HG02970 (cell line): Measurements from ENCODE around the gene EYA2.
"Not testable (repeated sequence)": the region's sequence is repeated elsewhere in the genome, so short reads cannot be mapped to it uniquely, and the experiment has no call there.

Source experiments
- ATAC-seq: cut with Tn5 transposase; IDR thresholded peaks from one replicate; pipeline ENCODE4 v1.9.1; 2021; ENCODE audit warnings: mild to moderate bottlenecking, moderate library complexity, moderate number of reproducible peaks; ENCODE audit not compliant: unreplicated experiment, low FRiP score

EYA2 gene, protein sequence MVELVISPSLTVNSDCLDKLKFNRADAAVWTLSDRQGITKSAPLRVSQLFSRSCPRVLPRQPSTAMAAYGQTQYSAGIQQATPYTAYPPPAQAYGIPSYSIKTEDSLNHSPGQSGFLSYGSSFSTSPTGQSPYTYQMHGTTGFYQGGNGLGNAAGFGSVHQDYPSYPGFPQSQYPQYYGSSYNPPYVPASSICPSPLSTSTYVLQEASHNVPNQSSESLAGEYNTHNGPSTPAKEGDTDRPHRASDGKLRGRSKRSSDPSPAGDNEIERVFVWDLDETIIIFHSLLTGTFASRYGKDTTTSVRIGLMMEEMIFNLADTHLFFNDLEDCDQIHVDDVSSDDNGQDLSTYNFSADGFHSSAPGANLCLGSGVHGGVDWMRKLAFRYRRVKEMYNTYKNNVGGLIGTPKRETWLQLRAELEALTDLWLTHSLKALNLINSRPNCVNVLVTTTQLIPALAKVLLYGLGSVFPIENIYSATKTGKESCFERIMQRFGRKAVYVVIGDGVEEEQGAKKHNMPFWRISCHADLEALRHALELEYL

DNA sequence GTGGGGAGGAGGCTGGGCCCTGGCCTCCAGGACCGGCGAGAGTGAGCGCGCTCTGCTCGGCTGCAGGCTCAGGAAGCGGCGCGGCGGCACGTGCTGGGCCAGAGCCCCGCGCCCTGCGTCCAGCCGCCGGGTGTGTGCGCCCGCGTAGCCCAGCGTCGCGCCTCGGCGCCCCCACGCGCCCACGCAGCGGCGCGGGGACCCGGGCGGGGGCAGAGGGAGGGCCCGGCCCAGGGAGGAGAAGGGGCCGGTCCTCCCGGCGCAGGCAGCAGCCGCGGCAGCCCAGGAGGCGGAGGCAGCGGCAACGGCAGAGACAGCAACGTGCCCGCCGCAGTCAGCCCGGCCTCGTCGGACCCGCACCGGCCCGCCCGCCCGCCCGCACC lies at the start of gene EYA2:
EYA2 (plus strand) TSS at position 265 of the 380 bp plus-strand sequence. CDS start 95,168 bp downstream, outside the sequence.
- ATAC-seq = no peak

DNA sequence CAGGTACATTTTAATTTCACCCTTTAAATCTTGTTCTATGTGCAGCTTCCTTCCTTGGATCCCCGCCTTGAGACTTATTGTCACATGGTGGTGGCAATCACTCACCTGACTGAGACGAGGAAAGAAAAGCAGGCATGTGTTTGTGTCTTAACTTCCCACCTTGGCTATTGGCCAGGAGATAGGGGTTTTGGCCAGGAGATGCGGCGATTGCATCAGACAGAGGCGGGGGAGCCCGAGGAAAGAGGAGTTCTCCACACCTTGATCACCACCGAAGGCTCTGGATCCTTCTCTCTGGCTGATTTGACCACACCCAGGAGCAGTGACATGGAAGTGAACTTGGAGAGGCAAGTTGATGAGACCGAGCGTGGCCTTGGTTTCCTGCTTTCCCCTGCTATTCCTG lies 49.7 kb upstream of the EYA2 start:
- ATAC-seq = no peak

DNA sequence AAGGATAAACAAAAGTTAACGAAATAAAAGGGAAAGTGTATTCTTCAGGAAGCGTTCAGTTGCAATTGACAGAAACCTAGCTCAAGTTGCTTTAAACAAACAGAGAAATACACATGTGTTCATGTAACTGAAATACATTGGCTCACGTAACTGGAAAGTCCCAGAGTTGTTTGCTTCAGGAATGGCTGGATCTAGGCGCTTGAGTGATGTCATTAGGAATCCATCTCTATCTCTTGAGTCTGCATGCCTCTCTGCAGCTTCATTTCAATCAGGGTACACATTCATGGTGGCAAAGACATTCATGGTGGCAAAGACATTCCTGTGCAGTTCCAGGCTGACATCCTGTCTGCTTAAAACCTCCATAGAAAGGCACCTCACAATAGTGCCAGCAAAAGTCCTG lies 45.4 kb upstream of the EYA2 start:
- ATAC-seq = no peak

DNA sequence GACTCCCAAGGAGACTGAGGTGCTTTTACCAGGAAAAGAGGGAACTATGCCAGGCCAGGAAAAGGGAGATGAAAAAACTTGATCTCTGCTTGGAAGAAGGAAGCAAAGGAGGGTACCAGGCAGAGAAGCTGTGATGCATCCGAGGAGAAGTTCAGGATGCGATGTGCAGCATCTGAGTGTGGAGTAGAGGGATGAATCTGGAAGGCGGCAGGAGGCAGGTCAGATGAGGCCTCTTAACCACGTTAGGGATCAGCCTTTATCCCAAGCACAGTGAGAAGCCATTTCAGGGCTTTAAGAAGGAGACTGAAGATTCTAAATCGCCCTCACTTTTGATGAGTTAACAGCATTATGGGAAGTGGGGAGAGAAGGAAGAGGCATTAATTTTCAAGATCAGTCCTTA lies 44.9 kb upstream of the EYA2 start:
- ATAC-seq = no peak

DNA sequence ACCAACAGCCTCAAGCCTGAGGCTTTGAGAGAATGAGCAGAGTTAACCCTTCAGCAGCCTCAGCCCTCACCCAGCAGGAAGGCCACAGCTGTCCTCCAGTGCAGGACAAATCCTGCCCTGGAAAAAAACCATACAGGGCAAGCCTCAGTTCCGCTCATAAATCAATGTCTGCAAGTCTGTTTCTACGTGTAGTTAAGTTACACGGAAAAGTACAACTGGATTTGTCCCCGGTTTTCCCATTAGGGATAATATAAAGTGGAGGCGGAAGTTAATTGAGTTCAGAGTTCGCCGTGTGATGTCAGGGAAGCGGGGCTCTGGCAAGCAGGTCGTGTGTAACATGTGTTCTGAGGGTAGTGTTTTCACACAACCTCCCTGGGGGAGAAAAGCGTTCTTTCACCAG lies 44.2 kb upstream of the EYA2 start:
- ATAC-seq = no peak

DNA sequence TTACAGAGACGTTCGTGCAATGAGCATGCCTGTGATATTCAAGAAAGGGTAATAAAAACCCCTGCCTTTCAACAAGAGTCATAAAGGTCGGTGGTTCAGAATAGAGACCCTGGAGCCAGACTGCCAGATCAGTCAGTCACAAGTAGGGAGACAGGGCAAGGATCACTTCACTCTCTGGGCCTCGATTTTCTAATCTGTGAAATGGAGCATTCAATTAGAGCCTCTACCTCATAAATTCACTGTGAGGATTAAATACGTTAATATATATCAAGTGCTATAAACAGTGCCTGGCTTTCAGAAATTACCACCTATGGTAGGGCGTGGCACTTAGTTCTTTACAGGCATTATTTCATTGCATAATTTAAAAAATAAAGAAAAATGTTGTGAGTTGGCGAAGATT lies 43.7 kb upstream of the EYA2 start:
- no peak for ATAC-seq

DNA sequence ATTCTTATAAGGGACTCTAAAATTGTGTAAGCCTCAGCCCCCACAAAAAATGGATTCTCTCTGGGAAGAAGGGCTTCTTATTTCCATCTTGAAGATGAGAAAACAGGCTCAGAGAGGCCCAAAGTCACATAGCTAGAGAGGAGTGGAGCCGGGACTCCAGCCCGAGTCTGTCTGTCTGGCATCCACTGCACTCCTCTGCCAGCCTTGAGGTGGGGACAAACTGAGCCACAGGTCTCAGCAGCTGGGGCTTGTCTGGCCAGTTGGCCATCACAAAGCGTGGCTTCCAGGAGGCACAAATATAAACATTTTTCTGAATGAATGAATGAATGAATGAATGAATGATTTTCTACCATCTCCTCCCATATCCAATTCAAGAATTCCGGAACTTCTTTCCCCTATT lies 42.9 kb upstream of the EYA2 start:
- ATAC-seq = no peak

DNA sequence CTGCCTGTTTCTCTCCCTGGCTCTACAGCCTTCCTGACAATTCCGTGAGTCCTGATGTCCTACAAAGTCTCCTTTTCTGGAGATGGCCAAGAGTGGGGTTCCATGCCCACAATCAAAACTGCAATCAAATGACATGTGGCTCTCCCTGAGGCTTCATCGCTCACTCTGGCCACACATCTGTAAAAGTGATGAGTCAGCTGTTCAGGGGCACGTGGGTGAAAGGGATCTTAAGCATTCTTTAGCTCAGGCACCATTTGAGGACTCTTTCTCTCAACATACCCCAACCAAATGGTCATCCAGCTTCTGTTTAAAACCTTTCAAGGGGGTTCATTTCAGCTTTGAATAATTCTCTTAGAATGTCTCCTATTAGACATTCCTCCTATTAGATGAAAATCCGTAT lies 42.3 kb upstream of the EYA2 start:
- no peak for ATAC-seq

DNA sequence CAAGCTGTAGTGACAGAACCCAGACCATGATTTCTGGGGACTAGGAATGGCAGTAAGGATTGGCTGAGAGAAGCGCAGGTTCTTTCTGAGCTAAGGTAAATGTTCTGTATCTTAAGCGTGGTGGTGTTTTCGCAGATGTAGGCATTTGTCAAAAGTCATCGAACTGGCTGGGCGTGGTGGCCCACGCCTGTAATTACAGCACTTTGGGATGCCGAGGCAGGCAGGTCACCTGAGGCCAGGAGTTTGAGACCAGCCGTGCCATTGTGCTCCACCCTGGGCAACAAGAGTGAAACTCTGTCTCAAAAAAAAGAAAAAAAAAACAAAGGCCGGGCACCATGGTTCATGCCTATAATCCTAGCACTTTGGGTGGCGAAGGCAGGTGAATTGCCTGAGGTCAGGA lies 40.7 kb upstream of the EYA2 start:
- no peak for ATAC-seq

DNA sequence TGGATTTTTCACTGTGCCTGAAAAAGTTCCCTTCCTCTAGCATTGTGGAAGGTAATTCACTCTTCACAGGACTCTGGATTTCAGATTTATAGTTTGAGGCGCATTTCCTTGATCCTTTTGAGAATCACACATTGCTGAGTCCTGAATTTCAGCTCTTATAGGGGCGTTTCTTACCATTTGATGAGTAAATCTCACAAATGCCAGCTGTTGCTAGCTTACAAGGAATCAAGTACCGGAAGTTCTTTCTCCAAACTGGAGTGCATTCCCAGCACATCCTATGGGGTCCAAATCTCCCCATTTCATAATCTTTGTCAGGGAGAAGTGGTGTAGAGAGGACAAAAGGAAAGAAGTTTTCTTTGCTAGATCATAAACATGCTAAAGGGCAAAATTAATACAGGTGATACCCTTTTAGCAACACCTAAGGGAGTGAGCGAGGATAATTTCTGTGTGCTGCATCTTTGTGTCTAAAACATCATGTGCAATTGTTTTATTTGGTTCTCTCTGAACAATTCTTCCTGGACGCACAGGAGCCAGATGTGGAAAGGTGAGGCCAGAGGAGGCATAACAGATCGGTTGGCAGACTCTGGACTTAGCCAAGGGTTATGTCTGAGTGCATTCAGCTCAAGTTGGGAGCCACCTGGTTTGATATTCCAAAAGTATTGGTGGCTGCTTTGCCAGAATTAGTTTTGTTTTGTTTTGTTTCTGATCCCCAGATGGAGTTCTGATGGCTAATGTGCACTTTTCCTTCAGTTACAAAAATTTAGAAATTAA lies 37.4 kb upstream of the EYA2 start:
- no peak for ATAC-seq

DNA sequence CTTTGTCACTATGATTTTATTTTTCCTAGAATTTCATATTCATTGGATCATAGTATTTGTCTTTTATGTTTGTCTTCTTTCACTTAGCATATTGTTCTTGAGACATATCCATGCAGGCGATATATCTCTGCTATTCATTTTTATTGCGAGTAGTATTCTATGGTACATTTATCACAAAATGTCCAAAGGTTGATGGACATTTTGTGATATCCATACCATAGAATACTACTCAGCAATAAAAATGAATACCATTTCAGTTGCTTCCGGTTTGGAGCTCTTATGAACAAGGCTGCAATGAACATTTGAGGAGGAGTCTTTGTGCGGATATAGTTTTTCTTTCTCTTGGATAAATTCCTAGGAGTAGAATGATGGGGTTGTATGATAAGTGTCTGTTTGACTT lies 28.8 kb upstream of the EYA2 start:
- ATAC-seq = no peak

DNA sequence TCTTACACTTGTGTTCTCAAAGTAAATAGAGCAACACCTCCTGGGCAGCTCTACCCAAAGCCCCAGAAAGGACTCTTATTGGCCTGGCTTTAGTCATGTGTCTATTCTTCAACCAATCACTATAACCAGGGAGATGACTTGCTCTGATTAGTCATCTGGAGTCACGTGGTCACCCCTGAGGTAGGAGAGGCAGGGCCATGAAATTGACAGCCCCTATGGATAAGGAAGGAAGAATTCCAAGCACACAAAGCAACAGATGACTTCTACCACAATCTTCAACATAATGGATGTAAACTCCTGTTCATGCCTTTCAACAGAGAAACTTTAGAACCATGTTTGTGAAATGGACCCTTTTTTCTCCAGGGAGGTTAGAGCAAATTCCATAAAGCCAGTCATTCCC lies 24.6 kb upstream of the EYA2 start:
- no peak for ATAC-seq

DNA sequence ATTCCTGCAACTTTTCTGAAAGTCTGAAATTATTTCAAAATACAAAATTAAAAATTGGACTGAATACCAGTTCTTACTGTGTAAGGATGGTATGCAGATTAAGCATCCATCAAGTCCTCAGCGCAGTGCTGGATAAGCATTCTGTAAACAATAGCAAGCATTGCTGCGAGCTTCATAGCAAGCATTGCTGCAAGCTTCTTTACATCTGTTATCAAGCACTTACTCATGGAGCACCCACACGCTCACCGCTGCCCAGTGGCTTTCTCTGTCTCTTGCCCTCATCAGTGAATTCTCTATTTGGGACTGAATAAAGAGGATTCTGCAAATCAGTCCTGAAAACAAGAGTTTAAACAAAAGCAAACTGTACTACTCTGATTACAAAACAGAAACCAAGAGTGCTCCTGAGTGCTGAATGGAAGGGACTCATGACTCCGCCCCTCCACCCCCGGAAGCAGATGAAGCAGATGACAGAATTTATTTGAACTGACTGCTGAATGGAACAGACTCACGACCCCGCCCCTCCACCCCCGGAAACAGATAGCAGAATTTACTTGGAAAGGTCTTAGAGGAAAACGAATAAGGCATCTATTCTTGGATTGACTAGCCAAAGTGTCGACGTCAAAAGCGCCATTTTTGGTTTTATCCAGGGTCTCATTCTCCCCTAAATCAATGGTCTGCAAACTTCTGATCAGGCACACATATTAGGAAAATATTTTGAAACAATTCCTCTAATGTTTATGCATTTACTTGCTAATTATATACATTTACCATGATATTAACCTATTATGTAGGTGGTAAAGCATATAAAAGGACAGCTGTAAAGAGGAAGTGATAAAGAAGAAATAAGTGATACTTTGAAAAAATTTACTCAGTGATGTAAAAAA lies 22.1 kb upstream of the EYA2 start:
- no peak for ATAC-seq

DNA sequence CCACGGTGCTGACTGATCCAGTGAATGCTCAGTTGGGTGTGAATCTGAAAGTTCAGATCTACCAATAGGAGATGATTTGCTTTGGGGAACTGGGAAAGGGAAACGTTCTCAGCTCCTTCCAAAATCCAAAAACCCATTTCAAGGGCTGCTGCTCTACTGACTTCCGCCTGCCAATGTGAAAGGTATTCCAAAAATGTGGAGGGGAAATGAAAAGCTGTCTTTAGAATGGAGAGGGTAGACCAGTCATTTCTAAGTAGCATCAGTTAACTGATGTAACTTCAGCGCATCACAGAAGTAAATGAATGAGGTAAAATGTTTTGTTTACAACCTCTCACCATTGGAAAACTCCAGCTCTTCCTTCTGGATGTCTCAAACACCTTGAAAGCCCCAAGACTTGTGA lies 19.6 kb upstream of the EYA2 start:
- no peak for ATAC-seq

DNA sequence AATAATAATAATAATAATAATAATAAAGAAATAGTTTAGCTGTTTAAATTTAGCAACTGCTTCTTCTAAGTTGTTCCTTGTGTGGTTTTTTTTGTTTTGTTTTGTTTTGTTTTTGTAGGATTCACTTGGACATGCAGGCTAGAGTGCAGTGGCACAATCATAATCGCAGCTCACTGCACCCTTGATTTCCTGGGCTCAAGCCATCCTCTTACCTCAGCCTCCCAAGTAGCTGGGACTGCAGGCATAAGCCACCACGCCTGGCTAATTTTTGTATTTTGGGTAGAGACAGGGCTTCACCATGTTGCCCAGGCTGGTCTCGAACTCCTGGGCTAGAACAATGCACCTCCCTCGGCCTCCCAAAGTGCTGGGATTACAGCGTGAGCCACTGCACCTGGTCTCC lies 15.3 kb upstream of the EYA2 start:
- no peak for ATAC-seq

DNA sequence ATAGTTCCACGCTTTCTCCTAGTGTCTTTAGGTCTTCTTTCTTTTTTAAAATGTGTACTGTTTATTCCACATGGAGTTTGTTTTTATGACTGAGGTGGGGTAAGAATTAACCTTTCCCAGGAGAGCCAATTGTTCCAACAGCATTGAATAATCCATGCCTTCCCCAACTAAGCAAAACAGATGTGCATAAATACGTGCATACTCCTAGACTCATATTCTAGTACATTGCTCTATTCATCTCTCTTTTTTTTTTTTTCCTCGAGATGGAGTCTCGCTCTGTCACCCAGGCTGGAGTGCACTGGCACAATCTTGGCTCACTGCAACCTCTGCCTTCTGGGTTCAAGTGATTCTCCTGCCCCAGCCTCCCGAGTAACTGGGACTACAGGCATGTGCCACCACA lies 14.7 kb upstream of the EYA2 start:
- ATAC-seq = not testable (repeated sequence)

DNA sequence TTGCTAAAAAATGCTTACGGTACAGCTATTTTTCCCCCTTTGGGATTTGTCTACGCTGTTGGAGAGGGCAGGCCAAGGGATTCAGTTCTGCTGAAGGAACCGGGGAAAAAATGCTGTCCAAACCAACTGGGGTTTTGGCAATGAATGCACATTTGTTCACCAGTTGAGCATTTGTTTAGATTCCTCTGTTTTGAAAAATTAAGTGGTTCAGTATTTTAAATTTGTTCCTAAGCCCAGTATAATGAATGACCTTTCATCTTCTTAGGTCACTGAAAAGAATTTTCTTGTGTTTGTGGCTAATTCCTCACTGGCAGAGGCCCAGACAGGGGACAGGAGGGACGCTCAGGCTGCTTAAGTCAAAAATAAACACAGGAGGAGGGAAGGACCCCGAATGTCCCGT lies 10.8 kb upstream of the EYA2 start:
- no peak for ATAC-seq

DNA sequence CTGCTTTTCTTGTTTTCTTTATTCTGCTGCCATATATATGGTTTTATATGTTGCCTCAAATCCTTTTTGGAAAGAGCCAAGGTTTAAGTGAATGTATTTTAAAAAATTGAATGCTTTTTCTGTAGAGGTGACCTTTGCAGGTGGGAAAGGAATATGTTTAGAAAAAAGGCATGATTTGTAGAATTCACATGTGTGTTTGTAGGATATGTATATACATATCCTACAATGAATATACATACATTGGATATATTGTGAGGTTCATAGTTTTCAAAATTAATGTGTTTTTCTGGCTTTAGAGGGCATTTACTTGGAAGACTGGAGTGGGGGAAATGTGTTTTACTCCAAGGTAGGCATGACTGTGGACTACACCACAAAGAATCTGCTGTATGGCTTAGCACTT lies 4.0 kb upstream of the EYA2 start:
- ATAC-seq = no peak

DNA sequence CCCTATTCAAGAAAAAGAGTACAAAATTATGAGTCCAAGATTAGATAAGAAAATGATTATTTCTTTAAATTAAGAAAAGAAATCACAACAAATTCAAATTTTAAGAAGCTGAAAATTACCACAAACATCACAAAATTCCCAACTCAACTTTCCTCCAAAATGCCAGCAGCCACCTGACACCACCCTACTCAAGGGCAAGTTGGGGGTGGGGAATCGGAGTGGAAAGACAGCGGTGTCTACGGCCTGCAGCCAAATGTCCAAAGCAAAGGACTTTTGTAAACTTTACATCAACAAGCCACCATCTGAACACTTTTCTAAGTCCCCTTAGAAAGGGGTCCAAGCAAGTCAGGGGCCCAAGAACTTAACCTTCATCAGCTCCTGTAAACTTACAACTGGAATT lies 1.6 kb upstream of the EYA2 start:
- ATAC-seq = no peak

DNA sequence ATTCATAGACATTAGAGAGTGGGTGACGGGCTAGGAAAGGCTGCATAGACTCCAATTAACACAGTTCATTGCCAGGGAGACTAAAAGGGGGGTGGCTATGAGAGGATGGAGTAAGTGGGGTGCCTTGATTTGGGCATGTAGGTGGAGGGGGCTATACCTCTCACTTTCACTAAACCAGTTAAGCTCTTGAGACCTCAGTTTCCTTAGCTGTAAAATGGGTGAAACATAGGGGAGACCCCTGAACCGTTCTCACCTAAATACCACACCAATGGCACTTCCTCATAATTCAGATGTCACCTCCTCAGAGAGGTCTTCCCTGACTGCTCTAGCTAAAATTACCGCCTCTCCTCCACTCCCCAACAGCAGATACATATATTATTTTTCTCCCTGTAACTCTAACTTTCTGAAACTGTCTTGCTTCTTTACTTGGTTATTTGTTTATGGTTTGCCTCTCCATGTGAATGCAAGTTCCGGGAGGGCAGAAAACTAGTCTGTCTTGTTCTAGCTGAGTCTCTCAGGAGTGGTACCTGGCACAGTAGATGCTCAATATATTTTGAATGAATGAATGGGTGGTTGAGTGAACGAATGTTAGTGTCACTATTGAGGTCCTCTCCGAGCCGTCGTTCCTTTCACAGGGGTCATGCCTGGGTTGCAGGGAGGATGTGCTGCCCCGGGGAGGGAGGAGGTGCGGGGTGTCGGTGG lies 615 bp upstream of the EYA2 start:
- no peak for ATAC-seq
